ENCODE results near the gene SHANK2.

Gene SHANK2

GRCh38 chr11:71202598-71202944 lies 49.8 kb downstream of the SHANK2 start:
- no peak for DNase-seq (ENCODE audit: low spot score)

Data from hematopoietic multipotent progenitor cell treated with erythropoietin and hydrocortisone succinate and interleukin-3 and kit ligand, for 15 days (in vitro differentiated cells).